Mucosa of stomach (tissue), 1 donor: ENCODE data around the gene AIFM1.

ENCODE experiments used
- H3K27me3 ChIP-seq: one replicate; pipeline ENCODE4 v1.7.0; 2013; ENCODE audit warnings: mild to moderate bottlenecking, low read length; ENCODE audit not compliant: control insufficient read depth, insufficient read depth
- H3K36me3 ChIP-seq: one replicate; pipeline ENCODE4 v1.7.0; 2013; ENCODE audit warnings: low read length; ENCODE audit not compliant: control insufficient read depth, insufficient read depth
- H3K4me1 ChIP-seq: one replicate; pipeline ENCODE4 v1.7.0; 2013; ENCODE audit warnings: mild to moderate bottlenecking, low read length; ENCODE audit not compliant: control insufficient read depth, insufficient read depth
- H3K4me3 ChIP-seq: one replicate; pipeline ENCODE4 v1.7.0; 2013; ENCODE audit warnings: low read length
- H3K9ac ChIP-seq: one replicate; pipeline ENCODE4 v1.7.0; 2013; ENCODE audit warnings: mild to moderate bottlenecking, low read length, moderate library complexity
- H3K9me3 ChIP-seq: one replicate; pipeline ENCODE4 v1.7.0; 2013; ENCODE audit warnings: mild to moderate bottlenecking, low read length, moderate library complexity; ENCODE audit not compliant: control insufficient read depth
- donor health status: Pancreatic carcinoma.

AIFM1 gene

GRCh38 chrX:130095249-130096030 lies 70.2 kb downstream of the AIFM1 start:
- no peaks in the 10 kb centered on the region for H3K27me3 ChIP-seq

DNA sequence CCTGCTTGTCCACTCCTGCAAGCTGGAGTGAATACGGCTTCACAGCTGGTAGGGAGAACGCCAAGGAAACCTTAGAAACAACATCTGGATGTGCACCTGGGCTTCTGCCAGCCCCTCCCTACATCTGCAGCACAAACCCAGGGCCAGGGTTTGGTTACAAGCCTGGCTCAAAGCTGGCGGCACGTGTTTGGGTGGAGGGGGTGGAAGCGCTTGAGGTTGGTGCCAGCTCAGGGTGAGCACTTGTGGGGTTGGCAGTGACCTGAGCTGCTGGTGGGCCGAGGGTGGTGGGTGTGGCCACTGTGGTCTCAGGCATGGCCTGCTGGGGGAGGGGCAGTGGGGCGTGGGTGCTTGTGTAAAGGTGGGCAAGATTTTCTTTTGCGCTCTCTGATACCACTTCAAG lies 70.9 kb downstream of the AIFM1 start:
- H3K9me3 ChIP-seq, result no peaks in the 10 kb centered on the region
- no peak overlapping the region for H3K4me3 ChIP-seq
- no peaks in the 10 kb centered on the region for H3K27me3 ChIP-seq
- H3K9ac ChIP-seq, result peak overlapping the region; percentile 50
- H3K36me3 ChIP-seq, result no peaks in the 10 kb centered on the region
- peaks cover 60% of the 10 kb centered on the region for H3K4me1 ChIP-seq

More at GRCh38 chrX:130095249-130096030, 70.2 kb downstream of the AIFM1 start:
- H3K36me3 ChIP-seq, result no peaks in the 10 kb centered on the region
- H3K4me1 ChIP-seq, result peaks cover 68% of the 10 kb centered on the region
- H3K4me3 ChIP-seq, result no peak overlapping the region
- H3K9ac ChIP-seq, result peak overlapping the region; percentile 50
- no peaks in the 10 kb centered on the region for H3K9me3 ChIP-seq

- Histone ChIP-seq H3K27me3 (no peaks in the 10 kb centered on the region), H3K4me1 (peaks cover 48% of the 10 kb centered on the region), H3K9me3 (no peaks in the 10 kb centered on the region), H3K9ac (no peak overlapping the region), H3K36me3 (no peaks in the 10 kb centered on the region), H3K4me3 (no peak overlapping the region)
Measured at GRCh38 chrX:130093271-130093670, 72.4 kb downstream of the AIFM1 start.

GRCh38 chrX:130091980-130092522 lies 73.6 kb downstream of the AIFM1 start:
- no peaks in the 10 kb centered on the region for H3K36me3 ChIP-seq
- H3K9me3 ChIP-seq, result no peaks in the 10 kb centered on the region
- H3K27me3 ChIP-seq, result no peaks in the 10 kb centered on the region
- H3K4me1 ChIP-seq, result peaks cover 45% of the 10 kb centered on the region
- H3K4me3 ChIP-seq, result no peak overlapping the region
- H3K9ac ChIP-seq, result peak overlapping the region; percentile 48

GRCh38 chrX:130090364-130090763 lies 75.3 kb downstream of the AIFM1 start:
- Histone ChIP-seq H3K36me3 (no peaks in the 10 kb centered on the region), H3K4me3 (no peak overlapping the region), H3K27me3 (no peaks in the 10 kb centered on the region), H3K9me3 (no peaks in the 10 kb centered on the region), H3K9ac (no peak overlapping the region), H3K4me1 (peaks cover 54% of the 10 kb centered on the region)

DNA sequence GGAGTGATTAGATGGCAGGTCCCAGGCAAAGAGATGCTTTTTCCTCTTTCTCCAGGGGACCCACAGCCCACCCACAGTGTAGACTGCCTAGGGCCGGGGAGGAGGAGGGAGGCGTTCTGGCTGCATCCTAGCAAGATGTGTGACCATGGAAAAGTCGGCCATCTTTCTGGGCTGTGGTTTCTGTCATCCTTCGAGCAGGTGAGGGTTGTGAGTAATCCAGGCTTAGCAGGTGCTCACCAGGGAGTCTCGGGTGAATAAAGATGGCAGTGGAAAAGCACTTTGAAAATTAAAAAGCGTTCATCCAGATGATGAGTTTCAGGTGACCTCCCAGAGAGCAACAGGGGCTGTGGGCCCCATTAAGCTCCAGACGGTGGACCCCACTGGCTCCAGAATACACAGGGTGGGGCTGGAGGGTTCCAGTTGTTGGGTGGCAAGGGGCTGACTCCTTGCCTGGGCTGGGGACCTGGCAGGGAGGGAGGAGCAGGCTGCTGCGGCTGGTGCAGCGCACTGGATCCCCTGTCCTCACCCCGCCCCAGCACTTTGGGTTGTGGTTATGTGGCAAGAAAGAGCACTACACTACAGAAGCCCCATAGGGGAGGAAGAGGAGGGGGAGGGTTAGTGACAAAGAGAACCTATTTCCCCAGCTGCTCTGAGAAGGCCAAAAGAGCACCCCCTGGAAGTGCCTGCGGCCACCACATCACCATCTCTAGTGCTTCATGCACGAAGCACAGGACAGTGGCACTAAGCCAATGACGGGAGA lies 79.0 kb downstream of the AIFM1 start:
- Histone ChIP-seq H3K36me3 (no peaks in the 10 kb centered on the region), H3K4me1 (peaks cover 40% of the 10 kb centered on the region), H3K9me3 (no peaks in the 10 kb centered on the region), H3K27me3 (no peaks in the 10 kb centered on the region), H3K9ac (no peak overlapping the region), H3K4me3 (no peak overlapping the region)

DNA sequence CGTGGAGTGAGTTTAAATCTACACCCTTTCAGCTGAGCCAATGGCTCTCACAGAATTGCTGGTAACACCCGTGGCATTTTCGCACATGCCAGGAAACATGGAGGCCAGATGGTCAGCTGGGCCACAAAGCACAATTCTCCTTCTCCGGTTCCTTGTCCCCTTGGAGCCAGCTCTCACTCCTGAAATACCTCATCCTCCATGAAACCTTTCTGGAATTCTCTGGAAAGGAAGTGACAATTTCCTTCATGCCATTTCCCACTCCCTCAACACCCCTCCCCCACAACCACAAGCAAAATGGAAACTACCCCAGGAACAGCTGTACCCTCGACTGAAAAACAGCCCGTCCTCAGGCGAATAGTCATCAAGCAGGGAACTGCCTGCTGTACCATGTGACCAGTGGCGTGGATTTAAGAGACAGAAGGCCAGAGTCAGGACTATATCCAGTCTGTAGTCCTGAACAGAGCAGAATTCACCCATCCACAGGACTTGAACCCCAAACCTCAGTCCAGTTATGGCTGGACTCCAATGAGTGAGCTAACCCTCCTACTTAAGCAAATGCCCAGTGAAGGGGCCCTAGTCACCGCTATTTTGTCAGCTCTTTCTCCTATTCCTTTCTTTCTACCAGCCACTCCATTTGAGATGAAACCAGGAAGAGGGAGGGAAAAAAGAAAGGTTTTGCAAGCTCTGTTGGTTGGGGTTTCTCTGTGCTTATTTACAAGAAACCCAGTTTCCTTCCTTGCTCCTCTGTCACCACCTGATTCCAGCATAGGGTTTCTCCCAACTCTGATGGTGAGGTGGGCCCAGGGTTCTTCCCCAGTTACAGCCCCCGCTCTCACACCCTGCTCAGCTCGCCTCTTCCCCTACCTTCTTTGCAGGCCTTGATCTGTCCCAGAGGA lies 79.8 kb downstream of the AIFM1 start:
- Histone ChIP-seq H3K4me3 (no peak overlapping the region), H3K4me1 (peaks cover 43% of the 10 kb centered on the region), H3K9ac (no peak overlapping the region), H3K9me3 (no peaks in the 10 kb centered on the region), H3K27me3 (no peaks in the 10 kb centered on the region), H3K36me3 (no peaks in the 10 kb centered on the region)

GRCh38 chrX:130084631-130085237 lies 80.9 kb downstream of the AIFM1 start:
- Histone ChIP-seq H3K36me3 (no peaks in the 10 kb centered on the region), H3K4me1 (peaks cover 45% of the 10 kb centered on the region), H3K27me3 (no peaks in the 10 kb centered on the region), H3K4me3 (no peak overlapping the region), H3K9ac (no peak overlapping the region), H3K9me3 (no peaks in the 10 kb centered on the region)

GRCh38 chrX:130083656-130084382 lies 81.8 kb downstream of the AIFM1 start:
- Histone ChIP-seq H3K9ac (no peak overlapping the region), H3K9me3 (no peaks in the 10 kb centered on the region), H3K4me3 (no peak overlapping the region), H3K36me3 (no peaks in the 10 kb centered on the region), H3K4me1 (peaks cover 45% of the 10 kb centered on the region), H3K27me3 (no peaks in the 10 kb centered on the region)

GRCh38 chrX:130083107-130083490 lies 82.5 kb downstream of the AIFM1 start:
- H3K9me3 ChIP-seq, result no peaks in the 10 kb centered on the region
- H3K9ac ChIP-seq, result no peak overlapping the region
- peaks cover 45% of the 10 kb centered on the region for H3K4me1 ChIP-seq
- H3K27me3 ChIP-seq, result no peaks in the 10 kb centered on the region
- no peaks in the 10 kb centered on the region for H3K36me3 ChIP-seq
- no peak overlapping the region for H3K4me3 ChIP-seq
